ENCODE data around the gene SFXN4.

DNA sequence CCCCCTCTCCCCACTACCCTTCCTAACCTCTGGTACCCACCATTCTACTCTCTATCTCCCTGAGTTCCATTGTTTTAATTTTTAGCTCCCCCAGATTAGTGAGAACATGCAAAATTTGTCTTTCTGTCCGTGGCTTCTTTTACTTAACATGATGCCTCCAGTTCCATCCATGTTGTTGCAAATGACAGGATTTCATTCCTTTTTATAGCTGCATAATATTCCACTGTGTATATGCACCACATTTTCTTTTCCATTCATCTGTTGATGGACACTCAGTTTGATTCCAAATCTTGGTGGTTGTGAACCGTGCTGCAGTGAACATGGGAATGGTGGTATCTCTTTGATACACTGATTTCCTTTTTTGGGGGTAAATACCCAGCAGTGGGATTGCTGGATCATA is 39.6 kb downstream of the SFXN4 start:
- TF ChIP-seq EZH2 (IDR thresholded peaks at IDR 0.05) (no peak), EZH2phosphoT487 (IDR thresholded peaks at IDR 0.05) (no peak)
- TF ChIP-seq, protein P1, sequence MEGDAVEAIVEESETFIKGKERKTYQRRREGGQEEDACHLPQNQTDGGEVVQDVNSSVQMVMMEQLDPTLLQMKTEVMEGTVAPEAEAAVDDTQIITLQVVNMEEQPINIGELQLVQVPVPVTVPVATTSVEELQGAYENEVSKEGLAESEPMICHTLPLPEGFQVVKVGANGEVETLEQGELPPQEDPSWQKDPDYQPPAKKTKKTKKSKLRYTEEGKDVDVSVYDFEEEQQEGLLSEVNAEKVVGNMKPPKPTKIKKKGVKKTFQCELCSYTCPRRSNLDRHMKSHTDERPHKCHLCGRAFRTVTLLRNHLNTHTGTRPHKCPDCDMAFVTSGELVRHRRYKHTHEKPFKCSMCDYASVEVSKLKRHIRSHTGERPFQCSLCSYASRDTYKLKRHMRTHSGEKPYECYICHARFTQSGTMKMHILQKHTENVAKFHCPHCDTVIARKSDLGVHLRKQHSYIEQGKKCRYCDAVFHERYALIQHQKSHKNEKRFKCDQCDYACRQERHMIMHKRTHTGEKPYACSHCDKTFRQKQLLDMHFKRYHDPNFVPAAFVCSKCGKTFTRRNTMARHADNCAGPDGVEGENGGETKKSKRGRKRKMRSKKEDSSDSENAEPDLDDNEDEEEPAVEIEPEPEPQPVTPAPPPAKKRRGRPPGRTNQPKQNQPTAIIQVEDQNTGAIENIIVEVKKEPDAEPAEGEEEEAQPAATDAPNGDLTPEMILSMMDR (IDR thresholded peaks at IDR 0.05), result no peak
